Upper lobe of right lung (tissue), 1 donor: ENCODE data around the gene DVL3. TPM values are rescaled to one million over a fixed set of nuclear protein-coding genes. Genes with fewer than 3 reads are reported as not detected.
"Not testable (repeated sequence)": the region's sequence is repeated elsewhere in the genome, so short reads cannot be mapped to it uniquely, and the experiment has no call there.

Experiments
- ATAC-seq: fragments of 200-7000 bp; cut with Tn5 transposase; one replicate; pipeline ENCODE4 v1.9.1; 2020; ENCODE audit warnings: mild to moderate bottlenecking, moderate library complexity
- DNase-seq: peaks from one replicate; pipeline ENCODE4 v3.0.0-alpha.2; 2020
- H3K27ac ChIP-seq: fragments of 200-600 bp; one replicate; pipeline ENCODE4 v1.8.0; 2022
- H3K27me3 ChIP-seq: fragments of 200-600 bp; one replicate; pipeline ENCODE4 v1.8.0; 2022; ENCODE audit warnings: mild to moderate bottlenecking
- H3K36me3 ChIP-seq: fragments of 200-600 bp; one replicate; pipeline ENCODE4 v1.8.0; 2022
- H3K4me1 ChIP-seq: fragments of 200-600 bp; one replicate; pipeline ENCODE4 v1.8.0; 2022
- H3K4me3 ChIP-seq: fragments of 200-600 bp; one replicate; pipeline ENCODE4 v1.8.0; 2022; ENCODE audit warnings: mild to moderate bottlenecking
- H3K9me3 ChIP-seq: fragments of 200-600 bp; one replicate; pipeline ENCODE4 v1.8.0; 2022
- intact Hi-C: fragments of 100-400 bp; cut with DNase I; formaldehyde crosslinking; loops from one replicate; pipeline ENCODE4 v1.11.0; 2022
- total RNA-seq: library from RNA; stranded (reverse); fragmentation: NEBNext Ultra II Directional; extraction: Animal tissue kit (Norgen Biotek cat#: 25700); gene quantifications from one replicate; pipeline ENCODE4 v1.2.1, GENCODE V29; 2021
- TF ChIP-seq, protein P1 (sequence below): fragments of 200-600 bp; IDR thresholded peaks from one replicate; pipeline ENCODE4 v1.8.0; 2022; ENCODE audit warnings: antibody characterized with exemption
- donor health status: DM: no; HTN: yes; CAD: no; lungs with severe emphysema.

Gene DVL3
- total RNA-seq, 1 donor from 2014 or later, result 54.1 TPM

DNA sequence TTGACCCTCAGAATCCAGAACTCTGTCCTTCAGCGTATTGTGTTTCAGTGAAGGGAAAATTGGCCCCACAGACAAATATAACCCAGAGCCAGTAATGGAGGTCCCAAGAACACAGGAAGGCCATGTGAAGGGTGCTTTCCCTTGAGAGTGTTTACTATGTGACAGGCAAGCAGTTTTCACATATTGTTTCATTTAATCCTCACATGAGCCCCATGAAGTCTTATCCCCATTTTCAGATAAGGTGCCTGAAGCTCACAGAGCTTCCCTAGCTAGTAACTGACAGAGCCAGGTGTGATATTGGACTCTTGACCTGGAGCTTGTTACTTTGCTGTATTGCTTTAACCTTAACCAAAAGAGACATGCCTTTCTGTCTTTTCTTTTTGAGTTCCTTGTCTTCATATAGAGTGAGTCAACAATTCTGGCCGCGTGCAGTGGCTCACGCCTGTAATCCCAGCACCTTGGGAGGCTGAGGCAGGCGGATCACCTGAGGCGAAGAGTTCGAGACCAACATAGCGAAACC lies 9.4 kb upstream of the DVL3 start:
- intact Hi-C loops, result loop anchor here (10.0 kb wide), 1 partner anchor 99 kb away; the partner anchor contains the start of genes ALG3 and EEF1AKMT4
- H3K4me3 ChIP-seq, result no peak overlapping the region
- DNase-seq, result no peak
- no peaks in the 10 kb centered on the region for H3K9me3 ChIP-seq
- no peaks in the 10 kb centered on the region for H3K4me1 ChIP-seq
- TF ChIP-seq, protein P1, sequence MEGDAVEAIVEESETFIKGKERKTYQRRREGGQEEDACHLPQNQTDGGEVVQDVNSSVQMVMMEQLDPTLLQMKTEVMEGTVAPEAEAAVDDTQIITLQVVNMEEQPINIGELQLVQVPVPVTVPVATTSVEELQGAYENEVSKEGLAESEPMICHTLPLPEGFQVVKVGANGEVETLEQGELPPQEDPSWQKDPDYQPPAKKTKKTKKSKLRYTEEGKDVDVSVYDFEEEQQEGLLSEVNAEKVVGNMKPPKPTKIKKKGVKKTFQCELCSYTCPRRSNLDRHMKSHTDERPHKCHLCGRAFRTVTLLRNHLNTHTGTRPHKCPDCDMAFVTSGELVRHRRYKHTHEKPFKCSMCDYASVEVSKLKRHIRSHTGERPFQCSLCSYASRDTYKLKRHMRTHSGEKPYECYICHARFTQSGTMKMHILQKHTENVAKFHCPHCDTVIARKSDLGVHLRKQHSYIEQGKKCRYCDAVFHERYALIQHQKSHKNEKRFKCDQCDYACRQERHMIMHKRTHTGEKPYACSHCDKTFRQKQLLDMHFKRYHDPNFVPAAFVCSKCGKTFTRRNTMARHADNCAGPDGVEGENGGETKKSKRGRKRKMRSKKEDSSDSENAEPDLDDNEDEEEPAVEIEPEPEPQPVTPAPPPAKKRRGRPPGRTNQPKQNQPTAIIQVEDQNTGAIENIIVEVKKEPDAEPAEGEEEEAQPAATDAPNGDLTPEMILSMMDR, result no peak
- H3K36me3 ChIP-seq, result peaks cover 61% of the 10 kb centered on the region
- no peak overlapping the region for H3K27ac ChIP-seq
- no peaks in the 10 kb centered on the region for H3K27me3 ChIP-seq
- ATAC-seq, result no peak

DNA sequence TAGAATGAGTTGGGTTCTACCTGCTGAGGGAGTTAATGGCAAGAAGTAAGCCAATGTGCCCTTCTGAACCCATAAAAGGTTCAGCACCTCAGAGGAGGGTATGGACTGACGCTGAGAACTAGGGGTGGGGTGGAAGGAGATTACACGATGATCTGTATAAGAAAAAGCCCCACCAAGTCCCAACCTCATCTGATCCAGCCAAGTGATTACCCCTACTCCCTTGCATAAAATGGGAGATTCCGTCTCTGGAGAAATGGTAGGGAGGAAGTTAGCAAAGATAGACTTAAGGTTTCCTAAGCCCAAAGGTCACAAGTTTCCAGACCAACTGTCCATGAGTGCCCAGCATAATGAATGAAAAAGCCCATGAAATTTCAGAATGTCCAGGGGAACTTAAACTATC lies 7.1 kb upstream of the DVL3 start:
- H3K27ac ChIP-seq, result no peak overlapping the region
- H3K9me3 ChIP-seq, result no peaks in the 10 kb centered on the region
- no peaks in the 10 kb centered on the region for H3K27me3 ChIP-seq
- intact Hi-C loops, result loop anchor here (10.0 kb wide), 1 partner anchor 97 kb away; the partner anchor contains the start of genes ALG3 and EEF1AKMT4
- no peak overlapping the region for H3K4me3 ChIP-seq
- ATAC-seq, result peak; percentile 51
- TF ChIP-seq, protein P1, result no peak
- no peaks in the 10 kb centered on the region for H3K4me1 ChIP-seq
- no peak for DNase-seq
- peaks cover 38% of the 10 kb centered on the region for H3K36me3 ChIP-seq

DNA sequence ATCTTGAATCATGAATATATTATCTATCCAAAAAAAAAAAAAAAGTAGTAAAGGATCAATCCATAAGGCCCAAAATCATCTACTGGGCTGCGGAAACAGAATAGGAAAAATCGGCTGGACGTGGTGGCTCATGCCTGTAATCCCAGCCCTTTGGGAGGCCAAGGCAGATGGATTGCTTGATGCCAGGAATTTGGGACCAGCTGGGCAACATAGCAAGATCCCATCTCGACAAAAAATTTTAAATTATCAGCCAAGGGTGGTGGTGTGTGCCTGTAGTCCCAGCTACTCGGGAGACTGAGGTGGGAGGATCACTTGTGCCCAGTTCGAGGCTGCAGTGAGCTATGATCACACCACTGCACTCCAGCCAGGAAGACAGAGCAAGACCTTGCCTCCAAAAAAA lies 6.1 kb upstream of the DVL3 start:
- peaks cover under 1% of the 10 kb centered on the region for H3K4me1 ChIP-seq
- DNase-seq (no peak), ATAC-seq (no peak)
- intact Hi-C loops, result loop anchor here (10.0 kb wide), 1 partner anchor 96 kb away; the partner anchor contains the start of genes ALG3 and EEF1AKMT4
- no peaks in the 10 kb centered on the region for H3K27me3 ChIP-seq
- no peak overlapping the region for H3K27ac ChIP-seq
- no peaks in the 10 kb centered on the region for H3K9me3 ChIP-seq
- H3K4me3 ChIP-seq, result no peak overlapping the region
- peaks cover 28% of the 10 kb centered on the region for H3K36me3 ChIP-seq
- TF ChIP-seq, protein P1, result no peak

DNA sequence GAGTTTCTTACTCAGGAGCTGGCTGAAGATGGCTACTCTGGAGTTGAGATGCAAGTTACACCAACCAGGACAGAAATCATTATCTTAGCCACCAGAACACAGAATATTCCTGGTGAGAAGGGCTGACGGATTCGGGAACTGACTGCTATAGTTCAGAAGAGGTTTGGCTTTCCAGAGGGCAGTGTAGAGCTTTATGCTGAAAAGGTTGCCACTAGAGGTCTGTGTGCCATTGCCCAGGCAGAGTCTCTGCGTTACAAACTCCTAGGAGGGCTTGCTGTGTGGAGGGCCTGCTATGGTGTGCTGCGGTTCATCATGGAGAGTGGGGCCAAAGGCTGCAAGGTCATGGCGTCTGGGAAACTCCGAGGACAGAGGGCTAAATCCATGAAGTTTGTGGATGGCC lies 5.4 kb upstream of the DVL3 start:
- not testable (repeated sequence) for H3K9me3 ChIP-seq, H3K27ac ChIP-seq, H3K4me1 ChIP-seq, H3K4me3 ChIP-seq, ATAC-seq, H3K27me3 ChIP-seq, DNase-seq
- intact Hi-C loops, result loop anchor here (10.0 kb wide), 1 partner anchor 95 kb away; the partner anchor contains the start of genes ALG3 and EEF1AKMT4
- peaks cover 21% of the 10 kb centered on the region for H3K36me3 ChIP-seq

DNA sequence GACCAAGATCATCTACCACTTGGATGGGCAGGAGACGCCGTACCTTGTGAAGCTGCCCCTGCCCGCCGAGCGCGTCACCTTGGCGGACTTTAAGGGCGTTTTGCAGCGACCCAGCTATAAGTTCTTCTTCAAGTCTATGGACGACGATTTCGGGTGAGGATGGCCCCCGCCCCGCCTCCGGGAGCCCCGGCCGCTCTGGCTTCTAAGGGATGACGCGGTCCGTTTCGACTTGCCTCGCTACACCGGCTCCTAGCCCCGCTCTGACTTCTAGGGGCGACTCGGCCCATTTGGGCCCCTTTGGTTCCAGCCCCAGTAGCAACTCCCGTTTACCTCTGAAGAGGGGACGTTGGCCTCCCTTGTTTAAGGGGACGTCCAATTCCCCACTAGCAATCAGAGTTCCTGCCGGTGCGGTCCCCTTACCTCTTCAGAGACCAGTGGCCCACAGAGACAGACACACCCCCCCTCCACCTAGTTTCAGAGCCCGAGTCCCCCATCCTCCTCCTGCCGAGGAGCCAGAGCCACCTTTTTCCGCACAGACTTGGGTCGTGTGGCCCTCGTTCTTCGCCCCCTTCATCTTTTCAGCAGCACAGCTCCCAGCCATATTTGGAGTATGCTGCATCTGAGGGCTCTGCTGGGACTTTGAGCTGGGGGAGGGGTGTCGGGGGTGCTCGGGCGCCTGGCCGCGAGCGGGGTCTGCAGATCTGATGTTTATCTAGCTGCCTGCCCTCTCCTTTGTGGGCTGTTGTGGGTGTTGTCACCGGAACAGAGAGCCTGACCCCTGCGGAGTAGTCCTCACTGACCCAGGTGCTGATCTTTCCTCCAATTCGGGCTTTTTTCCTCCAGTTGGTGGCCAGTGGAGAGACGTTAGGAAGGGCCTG lies 706 bp downstream of the DVL3 start:
- Histone ChIP-seq H3K4me1 (peaks cover 40% of the 10 kb centered on the region), H3K36me3 (no peaks in the 10 kb centered on the region), H3K27ac (peak overlapping the region; percentile 85), H3K4me3 (peak overlapping the region; percentile 97), H3K27me3 (no peaks in the 10 kb centered on the region), H3K9me3 (no peaks in the 10 kb centered on the region)
- intact Hi-C loops, result no loop called here
- ATAC-seq (peak; percentile 7), DNase-seq (peak; percentile 78)
- TF ChIP-seq, protein P1, result no peak

DNA sequence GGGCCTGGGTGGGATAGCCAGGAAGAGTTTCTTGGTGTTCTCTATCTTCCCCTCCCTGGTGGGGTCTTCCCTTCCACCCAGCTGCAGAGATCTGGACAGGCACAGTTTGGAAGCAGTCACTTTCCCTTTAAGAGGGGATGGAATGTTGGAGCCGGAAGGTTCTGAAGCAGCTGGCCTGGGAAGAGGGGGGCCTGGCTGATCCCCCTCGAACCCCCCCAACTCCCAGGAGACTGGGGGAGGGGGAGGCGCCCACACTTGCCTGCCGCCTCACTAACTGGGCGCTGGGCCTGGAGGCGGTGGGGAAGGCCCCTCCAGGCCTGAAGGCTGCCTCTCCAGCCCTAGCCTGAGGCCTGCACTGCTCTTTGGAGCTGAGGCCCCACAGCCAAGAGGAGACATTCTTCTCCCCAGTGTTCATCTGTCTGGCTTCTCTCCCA lies 1.4 kb downstream of the DVL3 start:
- Histone ChIP-seq H3K27me3 (no peaks in the 10 kb centered on the region), H3K4me3 (peak overlapping the region; percentile 97), H3K9me3 (no peaks in the 10 kb centered on the region), H3K36me3 (no peaks in the 10 kb centered on the region), H3K4me1 (peaks cover 47% of the 10 kb centered on the region), H3K27ac (peak overlapping the region; percentile 85)
- ATAC-seq (peak; percentile 60), DNase-seq (peak; percentile 76)
- intact Hi-C loops, result no loop called here
- TF ChIP-seq, protein P1, result no peak
